ENCODE measurements around the gene STRADB.

- no peak for TF ChIP-seq CTCF (IDR thresholded peaks at IDR 0.05)
- no peak for TF ChIP-seq POLR2A (IDR thresholded peaks at IDR 0.05)
Measured at GRCh38 chr2:201502713-201503112, 51.2 kb downstream of the STRADB start.
